ENCODE results near the gene SPON1.

Gene SPON1

GRCh38 chr11:14096606-14097005 is 134.1 kb downstream of the SPON1 start:
- Histone ChIP-seq H3K27me3 (ENCODE audit: insufficient read depth, low read length) (no peaks in the 10 kb centered on the region), H3K9me2 (ENCODE audit: low read depth, low read length) (no peaks in the 10 kb centered on the region)

GRCh38 chr11:14101388-14101787 is 138.9 kb downstream of the SPON1 start:
- TF ChIP-seq EZH2 (IDR thresholded peaks at IDR 0.05; ENCODE audit: borderline replicate concordance, low read length): no peak
- no peak for TF ChIP-seq CTCF (IDR thresholded peaks at IDR 0.05; ENCODE audit: low read length)
- no peaks in the 10 kb centered on the region for H3K36me3 ChIP-seq (ENCODE audit: insufficient read depth, low read length)

More at GRCh38 chr11:14096606-14097005, 134.1 kb downstream of the SPON1 start:
- Histone ChIP-seq H3K9ac (ENCODE audit: low read length) (no peak overlapping the region), H3K4me3 (ENCODE audit: low read depth, low read length, poor library complexity, severe bottlenecking) (no peak overlapping the region), H2AFZ (ENCODE audit: low read length) (no peak overlapping the region), H3K79me2 (ENCODE audit: insufficient read depth, low read length) (no peaks in the 10 kb centered on the region), H3K4me1 (ENCODE audit: insufficient read depth, low read length, severe bottlenecking) (no peaks in the 10 kb centered on the region), H3K4me2 (ENCODE audit: low read length) (no peak overlapping the region), H3K27ac (ENCODE audit: low read depth, low read length, poor library complexity, severe bottlenecking) (no peak overlapping the region), H3F3A (ENCODE audit: insufficient read depth, low read length) (no peaks in the 10 kb centered on the region), H3K36me3 (ENCODE audit: insufficient read depth, low read length) (no peaks in the 10 kb centered on the region), H4K20me1 (ENCODE audit: insufficient read depth, low read length) (no peaks in the 10 kb centered on the region), H3K9me3 (ENCODE audit: low read length) (no peaks in the 10 kb centered on the region)
- TF ChIP-seq EZH2 (IDR thresholded peaks at IDR 0.05; ENCODE audit: borderline replicate concordance, low read length): no peak
- no peak for TF ChIP-seq CTCF (IDR thresholded peaks at IDR 0.05; ENCODE audit: low read length)

GRCh38 chr11:14102766-14103165 is 140.2 kb downstream of the SPON1 start:
- H3K9me2 ChIP-seq (ENCODE audit: low read depth, low read length): no peaks in the 10 kb centered on the region
- no peak overlapping the region for H3K9ac ChIP-seq (ENCODE audit: low read length)
- H4K20me1 ChIP-seq (ENCODE audit: insufficient read depth, low read length): no peaks in the 10 kb centered on the region
- no peaks in the 10 kb centered on the region for H3K4me1 ChIP-seq (ENCODE audit: insufficient read depth, low read length, severe bottlenecking)
- no peaks in the 10 kb centered on the region for H3K36me3 ChIP-seq (ENCODE audit: insufficient read depth, low read length)
- H3K4me3 ChIP-seq (ENCODE audit: low read depth, low read length, poor library complexity, severe bottlenecking): no peak overlapping the region
- H3K27me3 ChIP-seq (ENCODE audit: insufficient read depth, low read length): no peaks in the 10 kb centered on the region
- no peaks in the 10 kb centered on the region for H3K79me2 ChIP-seq (ENCODE audit: insufficient read depth, low read length)
- no peak overlapping the region for H2AFZ ChIP-seq (ENCODE audit: low read length)
- no peak overlapping the region for H3K4me2 ChIP-seq (ENCODE audit: low read length)
- H3K9me3 ChIP-seq (ENCODE audit: low read length): no peaks in the 10 kb centered on the region
- H3K27ac ChIP-seq (ENCODE audit: low read depth, low read length, poor library complexity, severe bottlenecking): no peak overlapping the region
- H3F3A ChIP-seq (ENCODE audit: insufficient read depth, low read length): no peaks in the 10 kb centered on the region
- TF ChIP-seq EZH2 (IDR thresholded peaks at IDR 0.05; ENCODE audit: borderline replicate concordance, low read length) (no peak), CTCF (IDR thresholded peaks at IDR 0.05; ENCODE audit: low read length) (no peak)

More at GRCh38 chr11:14101388-14101787, 138.9 kb downstream of the SPON1 start:
- Histone ChIP-seq H3K27ac (ENCODE audit: low read depth, low read length, poor library complexity, severe bottlenecking) (no peak overlapping the region), H2AFZ (ENCODE audit: low read length) (no peak overlapping the region), H3K4me3 (ENCODE audit: low read depth, low read length, poor library complexity, severe bottlenecking) (no peak overlapping the region), H3F3A (ENCODE audit: insufficient read depth, low read length) (no peaks in the 10 kb centered on the region), H3K4me2 (ENCODE audit: low read length) (no peak overlapping the region), H3K9me2 (ENCODE audit: low read depth, low read length) (no peaks in the 10 kb centered on the region), H3K4me1 (ENCODE audit: insufficient read depth, low read length, severe bottlenecking) (no peaks in the 10 kb centered on the region), H3K9ac (ENCODE audit: low read length) (no peak overlapping the region), H3K9me3 (ENCODE audit: low read length) (no peaks in the 10 kb centered on the region), H4K20me1 (ENCODE audit: insufficient read depth, low read length) (no peaks in the 10 kb centered on the region), H3K79me2 (ENCODE audit: insufficient read depth, low read length) (no peaks in the 10 kb centered on the region), H3K27me3 (ENCODE audit: insufficient read depth, low read length) (no peaks in the 10 kb centered on the region)

Data from OCI-LY1 (cell line).